Motor neuron (in vitro differentiated cells): ENCODE data around the gene WDR81. TPM values are rescaled to one million over a fixed set of nuclear protein-coding genes. Genes with fewer than 3 reads are reported as not detected.

Experiments
- ATAC-seq, 8 experiments: fragments of 200-7000 bp; cut with Tn5 transposase; replicated peaks in 6 of 8; 2 replicates each; pipeline ENCODE4 v1.8.0; 2021; ENCODE audit warnings: mild to moderate bottlenecking in 8 of 8, moderate library complexity in 8 of 8
- H3K27ac ChIP-seq, 2 donors: fragments of 250-450 bp; sonication (Bioruptor Pico); 2 replicates each; pipeline ENCODE4 v1.9.0; 2021; ENCODE audit warnings: antibody characterized with exemption in 2 of 2, mild to moderate bottlenecking in 2 of 2, moderate library complexity in 1 of 2
- H3K4me1 ChIP-seq, 2 donors: fragments of 250-450 bp; sonication (Bioruptor Pico); replicated peaks in 1 of 2; 2 replicates each; pipeline ENCODE4 v1.6.1; 2021; ENCODE audit warnings: antibody characterized with exemption in 2 of 2, mild to moderate bottlenecking in 2 of 2, moderate library complexity in 1 of 2
- H3K4me3 ChIP-seq, 5 donors: fragments of 250-450 bp; sonication (Bioruptor Pico); 2 replicates each; pipeline ENCODE4 v1.9.0; 2021; ENCODE audit warnings: antibody characterized with exemption in 5 of 5, mild to moderate bottlenecking in 5 of 5, moderate library complexity in 4 of 5
- WGBS, 10 experiments: fragments of 450-650 bp; shearing (Covaris generic); methylation state at CpG; one replicate each; pipeline ENCODE4 v1.0.0; 2022; 5-methylcytosine and 5-hydroxymethylcytosine counted together
- in situ Hi-C, 9 experiments: fragments of 400-800 bp; cut with MboI; loops; one replicate each; pipeline ENCODE4 v1.15.0; 2021; ENCODE audit warnings: low sequenced_read_pairs in 9 of 9, low pct_unique_long_range_greater_than_20kb in 2 of 9; ENCODE audit not compliant: unreplicated experiment in 9 of 9
- total RNA-seq, 8 experiments: library from RNA; unstranded; fragments of 300-600 nt; gene quantifications; 2 replicates each; pipeline versions ENCODE4 v1.2.3 to v1.2.4, GENCODE V29; 2022

The WDR81 gene
- total RNA-seq, 8 experiments from 2014 or later = 4.0 to 26.2 (median 9.1) TPM

- Histone ChIP-seq H3K4me1 (peaks cover 5 to 15% of the 10 kb centered on the region in 2 donors), H3K27ac (no peak overlapping the region), H3K4me3 (peak overlapping the region in 1 of 5 donors; percentile 94)
- in situ Hi-C loops = no loop called here
- ATAC-seq = no peak
- WGBS, 10 experiments = 89 to 93% (median 92%) methylated on average over 3 to 29 of the region's 54 CpGs; no CpG with 5 or more reads in 6 of the 10 experiments
Observed at GRCh38 chr17:1725642-1726511, 1.4 kb downstream of the WDR81 start.

GRCh38 chr17:1726626-1727257 is 2.2 kb downstream of the WDR81 start:
- in situ Hi-C loops = no loop called here
- 80 to 90% (median 83%) methylated on average over 1 to 2 of the region's 18 CpGs; no CpG with 5 or more reads in 7 of the 10 experiments for WGBS, 10 experiments
- ATAC-seq = no peak

GRCh38 chr17:1727258-1727789 is 2.8 kb downstream of the WDR81 start:
- Histone ChIP-seq H3K4me3 (no peak overlapping the region), H3K27ac (no peak overlapping the region), H3K4me1 (peaks cover 5 to 15% of the 10 kb centered on the region in 2 donors)
- no peak for ATAC-seq
- WGBS, 10 experiments = 80 to 91% methylated on average over 1 to 8 of the region's 21 CpGs; no CpG with 5 or more reads in 8 of the 10 experiments
- in situ Hi-C loops = no loop called here

More at GRCh38 chr17:1726626-1727257, 2.2 kb downstream of the WDR81 start:
- H3K4me1 ChIP-seq = peaks cover 5 to 15% of the 10 kb centered on the region in 2 donors
- H3K27ac ChIP-seq = no peak overlapping the region
- no peak overlapping the region for H3K4me3 ChIP-seq

GRCh38 chr17:1727876-1728630 is 3.5 kb downstream of the WDR81 start:
- 75 to 100% (median 80%) methylated on average over 1 to 4 of the region's 28 CpGs; no CpG with 5 or more reads in 6 of the 10 experiments for WGBS, 10 experiments
- in situ Hi-C loops = no loop called here
- H3K4me1 ChIP-seq = peaks cover 5 to 15% of the 10 kb centered on the region in 2 donors
- H3K4me3 ChIP-seq = no peak overlapping the region
- ATAC-seq = no peak
- no peak overlapping the region for H3K27ac ChIP-seq

- 68 to 100% (median 83%) methylated on average over 1 to 9 of the region's 15 CpGs; no CpG with 5 or more reads in 3 of the 10 experiments for WGBS, 10 experiments
- Histone ChIP-seq H3K4me1 (peaks cover 5 to 10% of the 10 kb centered on the region in 2 donors), H3K4me3 (no peak overlapping the region), H3K27ac (peak overlapping the region in 1 of 2 donors; percentile 75)
- peak in 1 of 8 experiments; percentile 10 for ATAC-seq
- in situ Hi-C loops = no loop called here
Observed at GRCh38 chr17:1729966-1730325, 5.4 kb downstream of the WDR81 start.

- Histone ChIP-seq H3K27ac (peak overlapping the region in 1 of 2 donors; percentile 75), H3K4me3 (no peak overlapping the region), H3K4me1 (peaks cover 0 to 10% of the 10 kb centered on the region in 2 donors)
- in situ Hi-C loops = no loop called here
- WGBS, 10 experiments = 60 to 100% (median 80%) methylated on average over 1 to 4 of the region's 40 CpGs; no CpG with 5 or more reads in 5 of the 10 experiments
- ATAC-seq = peak; percentile 65 to 81 (median 75)
Observed at GRCh38 chr17:1730326-1731193, 6.1 kb downstream of the WDR81 start.

DNA sequence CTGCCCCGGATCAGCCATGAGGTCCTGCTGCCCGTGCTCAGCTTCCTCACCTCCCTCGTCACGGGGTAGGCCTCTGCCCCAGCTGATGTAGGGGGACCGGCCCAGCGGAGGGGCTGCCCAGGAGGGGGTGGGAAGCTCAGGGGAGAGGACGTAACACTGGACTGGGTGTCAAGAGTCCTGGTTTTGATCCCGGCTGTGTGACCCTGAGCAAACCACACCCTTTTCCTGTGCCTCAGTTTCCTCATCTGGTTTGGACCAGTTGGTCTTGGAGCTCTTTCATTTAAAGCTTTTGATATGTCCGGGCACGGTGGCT is 6.6 kb downstream of the WDR81 start:
- WGBS, 10 experiments = 10% methylated on average over 2 of the region's 10 CpGs; no CpG with 5 or more reads in 9 of the 10 experiments

DNA sequence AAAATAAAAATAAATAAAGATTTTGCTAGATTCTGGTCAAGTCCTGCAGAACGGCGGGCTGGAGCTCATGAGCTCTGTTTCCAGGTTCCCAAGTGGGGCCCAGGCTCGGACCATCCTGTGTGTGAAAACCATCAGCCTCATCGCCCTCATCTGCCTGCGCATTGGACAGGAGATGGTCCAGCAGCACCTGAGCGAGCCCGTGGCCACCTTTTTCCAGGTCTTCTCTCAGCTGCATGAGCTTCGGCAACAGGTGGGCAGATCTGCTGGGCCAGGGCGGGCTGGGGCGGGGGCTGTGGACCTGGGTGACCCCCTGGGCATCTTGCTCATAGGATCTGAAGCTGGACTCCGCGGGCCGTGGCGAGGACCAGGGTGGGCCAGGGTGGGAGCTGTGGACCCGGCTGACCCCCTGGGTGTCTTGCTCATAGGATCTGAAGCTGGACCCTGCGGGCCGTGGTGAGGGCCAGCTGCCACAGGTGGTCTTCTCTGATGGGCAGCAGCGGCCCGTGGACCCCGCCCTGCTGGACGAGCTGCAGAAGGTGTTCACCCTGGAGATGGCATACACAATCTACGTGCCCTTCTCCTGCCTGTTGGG is 7.8 kb downstream of the WDR81 start:
- in situ Hi-C loops = no loop called here
- 90 to 100% (median 96%) methylated on average over 1 to 4 of the region's 22 CpGs; no CpG with 5 or more reads in 7 of the 10 experiments for WGBS, 10 experiments
- no peak for ATAC-seq
- peaks cover 0 to 23% of the 10 kb centered on the region in 2 donors for H3K4me1 ChIP-seq
- H3K4me3 ChIP-seq = no peak overlapping the region
- no peak overlapping the region for H3K27ac ChIP-seq

More for the DNA sequence above, 6.6 kb downstream of the WDR81 start:
- in situ Hi-C loops = no loop called here
- no peak overlapping the region for H3K4me3 ChIP-seq
- H3K27ac ChIP-seq = no peak overlapping the region
- H3K4me1 ChIP-seq = peaks cover 0 to 11% of the 10 kb centered on the region in 2 donors
- ATAC-seq = no peak

- in situ Hi-C loops = no loop called here
- 56 to 83% (median 79%) methylated on average over 2 to 8 of the region's 11 CpGs; no CpG with 5 or more reads in 4 of the 10 experiments for WGBS, 10 experiments
Observed at GRCh38 chr17:1732833-1733321, 8.4 kb downstream of the WDR81 start.

DNA sequence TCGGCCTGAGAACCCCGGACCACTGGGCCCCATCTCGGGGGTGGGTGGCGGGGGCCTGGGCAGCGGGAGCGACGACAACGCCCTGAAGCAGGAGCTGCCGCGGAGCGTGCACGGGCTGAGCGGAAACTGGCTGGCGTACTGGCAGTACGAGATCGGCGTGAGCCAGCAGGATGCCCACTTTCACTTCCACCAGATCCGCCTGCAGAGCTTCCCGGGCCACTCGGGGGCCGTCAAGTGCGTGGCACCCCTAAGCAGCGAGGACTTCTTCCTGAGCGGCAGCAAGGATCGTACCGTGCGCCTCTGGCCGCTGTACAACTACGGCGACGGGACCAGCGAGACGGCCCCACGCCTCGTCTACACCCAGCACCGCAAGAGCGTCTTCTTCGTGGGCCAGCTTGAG is 9.3 kb downstream of the WDR81 start:
- in situ Hi-C loops = no loop called here
- WGBS, 10 experiments = 88 to 100% methylated on average over 1 to 9 of the region's 38 CpGs; no CpG with 5 or more reads in 8 of the 10 experiments

More at GRCh38 chr17:1732833-1733321, 8.4 kb downstream of the WDR81 start:
- Histone ChIP-seq H3K27ac (no peak overlapping the region), H3K4me1 (peaks cover 0 to 24% of the 10 kb centered on the region in 2 donors), H3K4me3 (no peak overlapping the region)
- ATAC-seq = no peak

GRCh38 chr17:1735418-1735817 is 10.9 kb downstream of the WDR81 start:
- WGBS, 10 experiments = 91 to 100% (median 96%) methylated on average over 1 to 8 of the region's 10 CpGs; no CpG with 5 or more reads in 7 of the 10 experiments
- ATAC-seq = no peak
- in situ Hi-C loops = no loop called here
- no peak overlapping the region for H3K27ac ChIP-seq
- H3K4me1 ChIP-seq = peaks cover 0 to 18% of the 10 kb centered on the region in 2 donors
- no peak overlapping the region for H3K4me3 ChIP-seq

More for the DNA sequence above, 9.3 kb downstream of the WDR81 start:
- no peak overlapping the region for H3K27ac ChIP-seq
- no peak for ATAC-seq
- peaks cover 0 to 24% of the 10 kb centered on the region in 2 donors for H3K4me1 ChIP-seq
- H3K4me3 ChIP-seq = no peak overlapping the region
